HG03159 (cell line): ENCODE data around the gene EIF4A3.
"Not testable (repeated sequence)": the region's sequence is repeated elsewhere in the genome, so short reads cannot be mapped to it uniquely, and the experiment has no call there.

Experiments
- ATAC-seq: cut with Tn5 transposase; IDR thresholded peaks from one replicate; pipeline ENCODE4 v1.9.1; 2021; ENCODE audit warnings: mild to moderate bottlenecking, moderate library complexity; ENCODE audit not compliant: unreplicated experiment

Gene EIF4A3

GRCh38 chr17:80173916-80174315 is 27.0 kb upstream of the EIF4A3 start:
- ATAC-seq = no peak

GRCh38 chr17:80173126-80173525 is 26.2 kb upstream of the EIF4A3 start:
- ATAC-seq = no peak

DNA sequence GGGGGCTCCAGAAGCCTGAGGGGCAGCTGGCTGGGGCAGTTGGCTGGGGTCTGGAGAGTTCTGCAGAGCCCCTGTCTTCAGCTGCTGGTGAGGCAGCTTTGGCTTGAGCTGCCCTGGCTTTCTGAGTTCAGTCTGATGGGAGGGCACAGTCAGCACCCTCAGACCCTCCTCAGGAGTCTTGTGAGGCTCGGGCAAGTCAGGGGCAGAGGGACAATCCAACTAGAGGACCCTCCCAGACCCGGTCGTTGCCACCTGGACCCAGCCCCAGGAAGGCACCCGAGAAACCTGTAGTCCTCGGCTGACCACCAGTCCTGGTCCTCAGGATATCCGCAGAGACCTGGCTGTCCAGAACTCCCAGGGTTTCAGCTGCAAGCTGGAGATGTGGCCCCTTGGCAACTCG is 24.8 kb upstream of the EIF4A3 start:
- ATAC-seq = no peak

- ATAC-seq = no peak
These were observed 23.0 kb upstream of the EIF4A3 start, which contains the start of gene CARD14 for GRCh38 chr17:80169784-80170500. Gene CARD14, plus strand, starts transcription at chr17:80170030. Its CDS starts 11,409 bp downstream, at chr17:80181439.

GRCh38 chr17:80169107-80169506 is 22.2 kb upstream of the EIF4A3 start:
- no peak for ATAC-seq

DNA sequence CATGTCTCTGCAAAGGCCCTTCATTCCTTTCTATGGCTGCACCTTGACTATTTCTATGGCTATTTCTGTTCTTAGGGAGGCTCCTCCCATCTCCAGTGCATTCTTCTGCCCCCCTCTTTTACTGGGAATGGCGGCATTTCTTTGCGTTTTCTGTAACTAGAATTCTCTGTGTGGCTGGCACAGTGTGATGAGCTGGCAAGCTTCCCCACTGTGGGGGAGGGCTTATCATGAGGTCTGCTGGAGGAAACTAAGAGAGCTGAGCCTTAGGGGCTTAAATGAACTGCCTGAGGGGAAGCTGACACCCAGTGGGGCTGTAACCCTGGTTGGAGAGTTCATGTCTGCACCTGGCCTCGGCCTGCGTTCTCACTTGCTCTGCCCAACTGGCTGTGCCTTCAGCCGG is 21.4 kb upstream of the EIF4A3 start:
- no peak for ATAC-seq

- ATAC-seq = no peak
These were observed 19.5 kb upstream of the EIF4A3 start for GRCh38 chr17:80166446-80166845.

DNA sequence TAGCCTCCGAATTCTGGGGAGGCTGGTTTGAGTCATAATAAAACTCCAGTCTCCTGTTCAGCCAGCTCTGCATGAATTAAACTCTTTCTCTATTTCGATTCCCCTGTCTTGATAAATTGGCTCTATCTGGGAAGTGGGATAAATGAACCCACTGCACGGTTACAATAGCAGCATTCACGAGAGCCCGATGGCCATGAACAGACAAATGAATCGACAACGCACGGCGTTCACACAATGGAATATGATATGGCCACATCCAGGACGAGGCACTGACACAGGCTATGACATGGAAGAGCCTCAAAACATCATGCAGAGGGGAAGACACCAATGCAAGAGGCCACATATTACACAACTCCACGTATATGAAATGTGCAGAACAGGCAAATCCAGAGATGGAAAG is 17.3 kb upstream of the EIF4A3 start:
- ATAC-seq = no peak

- no peak for ATAC-seq
These were observed 16.4 kb upstream of the EIF4A3 start for GRCh38 chr17:80163336-80163735.

DNA sequence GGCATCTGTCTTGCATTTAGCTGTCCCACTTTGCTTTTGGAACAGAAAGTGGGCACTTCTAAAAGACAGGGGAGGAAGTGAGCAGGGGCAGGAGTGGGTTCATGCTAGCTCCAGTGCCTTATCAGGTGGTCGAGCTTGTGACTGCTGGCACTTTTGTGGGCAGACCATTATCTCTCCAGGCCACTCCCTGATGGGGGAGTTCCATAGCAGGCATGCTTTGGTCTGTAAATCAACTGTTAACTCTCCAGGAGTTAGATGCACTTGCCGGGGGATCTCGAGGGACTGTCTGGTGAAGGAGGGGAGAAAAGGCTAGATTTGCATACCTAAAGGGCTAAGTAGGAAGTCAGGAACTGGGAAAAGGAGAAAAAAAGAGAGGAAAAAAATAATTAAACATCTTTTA is 13.6 kb upstream of the EIF4A3 start:
- no peak for ATAC-seq

DNA sequence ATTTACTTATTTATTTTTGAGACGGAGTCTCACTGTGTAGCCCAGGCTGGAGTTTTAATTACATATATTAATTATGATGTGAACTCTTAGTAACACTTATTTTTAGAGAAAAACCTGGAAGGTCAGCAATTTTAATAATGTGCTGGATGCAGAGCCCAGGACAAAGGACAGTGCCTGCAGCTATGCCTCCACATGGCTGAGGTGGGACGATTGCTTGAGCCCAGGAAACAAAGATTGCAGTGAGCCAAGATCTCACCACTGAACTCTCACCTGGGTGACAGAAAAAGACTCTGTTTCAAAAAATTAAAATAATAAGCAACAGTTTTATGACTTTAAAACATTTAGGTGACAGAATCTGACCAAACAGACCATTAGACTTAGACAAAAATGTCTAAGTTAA is 11.9 kb upstream of the EIF4A3 start:
- no peak for ATAC-seq

DNA sequence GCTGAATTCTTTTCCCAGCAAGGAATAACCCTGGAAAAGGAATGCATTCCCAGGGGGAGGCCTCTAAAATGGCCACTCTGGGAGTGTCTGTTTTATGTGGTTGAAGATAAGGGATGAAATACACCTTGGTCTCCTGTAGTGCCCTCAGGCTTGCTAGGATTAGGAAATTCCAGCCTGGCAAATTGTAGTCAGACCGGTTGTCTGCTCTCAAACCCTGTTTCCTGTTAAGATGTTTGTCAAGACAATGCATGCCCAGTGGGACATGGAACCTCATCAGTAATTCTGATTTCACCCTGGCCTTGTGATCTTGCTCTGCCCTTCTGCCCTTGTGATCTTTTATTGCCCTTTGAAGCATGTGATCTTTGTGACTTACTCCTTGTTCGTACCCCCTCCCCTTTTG is 8.7 kb upstream of the EIF4A3 start:
- not testable (repeated sequence) for ATAC-seq

DNA sequence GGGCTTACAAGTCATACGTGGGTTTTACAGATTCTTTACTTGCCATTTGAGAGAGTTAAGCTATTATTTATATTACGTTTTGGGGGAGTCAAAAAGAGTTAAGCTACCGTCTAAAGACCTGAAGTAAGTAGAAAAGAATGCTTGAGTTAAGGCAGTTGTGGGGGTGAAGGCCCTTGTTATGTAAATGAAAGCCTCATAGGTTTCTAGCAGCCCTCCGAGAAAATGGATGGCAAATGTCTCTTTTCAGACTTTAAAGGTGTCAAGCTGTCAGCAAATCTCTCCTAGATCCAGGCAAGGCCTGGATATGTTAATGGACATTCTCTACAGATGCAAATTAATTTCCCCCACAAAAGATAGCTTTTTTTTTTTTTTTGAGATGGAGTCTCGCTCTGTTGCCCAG is 7.2 kb upstream of the EIF4A3 start:
- ATAC-seq = no peak

DNA sequence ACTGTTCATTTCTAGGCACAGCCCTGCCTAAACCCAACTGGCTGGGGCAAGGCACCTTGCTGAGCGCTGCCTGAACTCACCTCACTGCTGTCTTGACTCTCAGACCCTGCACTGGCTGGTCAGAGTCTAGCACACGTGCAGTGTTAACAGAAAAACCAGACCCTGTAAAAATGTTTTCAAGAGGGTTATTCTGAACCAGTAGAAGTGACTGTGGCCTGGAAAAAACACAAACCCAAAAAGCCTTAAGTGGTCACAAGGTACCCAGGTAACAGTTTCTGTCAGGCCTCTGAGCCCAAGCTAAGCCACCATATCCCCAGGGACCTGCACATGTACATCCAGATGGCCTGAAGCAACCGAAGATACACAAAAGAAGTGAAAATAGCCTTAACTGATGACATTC is 6.1 kb upstream of the EIF4A3 start:
- peak; percentile 49 for ATAC-seq

DNA sequence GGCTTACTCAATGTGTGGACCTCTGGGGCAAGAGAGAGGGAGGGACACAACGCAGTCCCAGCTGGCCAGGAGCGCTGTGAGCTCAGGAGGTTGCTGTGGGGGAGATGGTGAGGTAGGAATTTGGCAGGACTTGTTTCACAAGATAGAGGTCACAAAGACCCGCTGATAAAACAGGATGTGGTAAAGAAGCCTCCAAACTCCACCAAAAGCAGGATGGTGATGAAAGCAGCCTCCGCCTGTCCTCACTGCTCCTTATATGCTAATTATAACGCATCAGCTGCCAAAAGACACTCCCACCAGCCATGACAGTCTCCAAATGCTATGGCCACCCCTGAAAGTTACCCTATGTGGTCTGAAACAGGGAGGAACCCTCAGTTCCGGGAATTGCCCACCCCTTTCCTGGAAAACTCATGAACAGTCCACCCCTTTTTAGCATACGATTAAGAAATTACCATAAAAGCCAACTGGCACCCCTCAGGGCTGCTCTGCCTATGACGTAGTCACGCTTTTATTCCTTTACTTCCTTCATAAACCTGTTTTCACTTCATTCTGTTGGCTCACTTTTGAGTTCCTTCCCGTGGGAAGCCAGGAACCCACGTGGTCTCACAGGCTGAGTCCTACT is 5.3 kb upstream of the EIF4A3 start:
- ATAC-seq = no peak

DNA sequence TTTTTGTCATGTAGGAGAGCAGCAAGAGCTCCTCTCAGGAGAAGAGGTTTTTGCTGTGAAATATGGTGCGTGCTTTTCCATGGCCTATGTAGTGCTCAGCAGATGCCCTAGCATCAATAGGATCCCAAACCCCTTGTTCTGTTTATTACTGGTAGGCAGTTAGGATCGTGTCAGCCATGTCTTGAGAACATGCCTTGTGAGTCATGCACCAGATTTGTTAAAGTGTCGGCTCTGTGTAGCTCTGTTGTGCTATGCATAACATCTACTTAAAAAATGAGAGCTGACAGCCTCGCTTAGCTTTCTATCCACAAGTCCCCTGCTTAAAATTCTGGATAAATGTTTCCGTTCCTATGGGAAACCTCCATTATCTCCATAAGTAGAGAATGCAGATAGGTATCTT is 4.4 kb upstream of the EIF4A3 start:
- no peak for ATAC-seq

GRCh38 chr17:80146121-80147034 is 550 bp downstream of the EIF4A3 start:
- ATAC-seq = no peak

DNA sequence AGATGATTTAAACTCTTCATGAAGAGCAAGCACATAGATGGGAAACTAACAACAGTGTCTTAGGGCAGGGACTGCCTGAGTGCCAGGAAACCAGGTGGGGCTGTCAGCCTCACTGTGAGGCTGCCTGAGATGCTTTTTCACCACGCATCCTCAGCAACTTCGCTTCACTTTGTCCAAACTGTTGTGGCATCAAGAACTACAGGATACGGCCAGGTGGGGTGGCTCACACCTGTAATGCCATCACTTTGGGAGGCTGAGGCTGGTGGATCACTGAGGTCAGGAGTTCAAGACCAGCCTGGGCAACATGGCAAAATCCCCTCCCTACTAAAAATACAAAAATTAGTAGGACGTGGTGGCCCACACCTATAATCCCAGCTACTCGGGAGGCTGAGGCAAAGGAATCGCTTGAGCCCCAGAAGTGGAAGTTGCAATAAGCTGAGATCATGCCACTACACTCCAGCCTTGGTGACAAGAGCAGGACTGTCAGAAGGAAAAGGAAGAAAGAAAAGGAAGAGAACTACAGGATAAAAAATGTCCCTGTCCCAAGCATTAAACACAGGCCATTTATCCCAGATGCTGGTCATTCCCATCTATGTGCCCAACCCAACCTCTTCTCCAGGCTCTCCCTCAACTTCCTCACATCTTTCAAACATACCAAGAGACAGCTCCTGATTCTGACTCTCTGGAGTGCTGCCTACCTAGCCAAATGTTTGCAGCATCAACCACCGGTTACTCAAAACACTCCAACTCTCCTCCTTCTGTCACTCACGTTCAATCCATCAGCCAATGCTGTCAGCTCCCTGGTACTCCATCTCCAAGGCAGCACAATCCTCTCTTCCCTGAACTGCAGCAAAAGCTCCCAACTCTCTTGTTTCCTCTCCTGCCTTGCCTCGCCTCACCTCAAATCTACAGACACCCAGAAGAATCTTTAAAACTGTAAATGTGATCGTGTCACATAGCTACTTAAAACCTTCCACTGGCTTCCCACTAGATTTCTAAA is 1.6 kb downstream of the EIF4A3 start:
- ATAC-seq = no peak

DNA sequence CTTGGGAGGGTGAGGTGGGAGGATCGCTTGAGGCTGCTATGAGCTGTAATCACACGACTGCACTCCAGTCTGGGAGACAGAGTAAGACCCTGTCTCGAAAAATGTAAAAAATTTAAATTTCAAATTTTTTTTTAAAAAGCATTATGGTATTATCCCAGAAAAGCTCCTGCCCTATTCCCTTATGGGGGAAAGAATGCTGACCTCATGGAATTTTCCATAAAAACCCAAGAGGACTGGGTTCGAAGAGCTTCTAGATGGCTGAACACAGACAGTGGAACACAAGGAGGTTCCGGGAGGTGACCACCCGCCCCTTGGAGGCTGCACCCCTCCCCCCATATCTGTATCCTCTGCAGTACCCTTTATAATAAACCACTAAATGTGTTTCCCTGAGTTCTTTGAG is 4.0 kb downstream of the EIF4A3 start:
- ATAC-seq = no peak

DNA sequence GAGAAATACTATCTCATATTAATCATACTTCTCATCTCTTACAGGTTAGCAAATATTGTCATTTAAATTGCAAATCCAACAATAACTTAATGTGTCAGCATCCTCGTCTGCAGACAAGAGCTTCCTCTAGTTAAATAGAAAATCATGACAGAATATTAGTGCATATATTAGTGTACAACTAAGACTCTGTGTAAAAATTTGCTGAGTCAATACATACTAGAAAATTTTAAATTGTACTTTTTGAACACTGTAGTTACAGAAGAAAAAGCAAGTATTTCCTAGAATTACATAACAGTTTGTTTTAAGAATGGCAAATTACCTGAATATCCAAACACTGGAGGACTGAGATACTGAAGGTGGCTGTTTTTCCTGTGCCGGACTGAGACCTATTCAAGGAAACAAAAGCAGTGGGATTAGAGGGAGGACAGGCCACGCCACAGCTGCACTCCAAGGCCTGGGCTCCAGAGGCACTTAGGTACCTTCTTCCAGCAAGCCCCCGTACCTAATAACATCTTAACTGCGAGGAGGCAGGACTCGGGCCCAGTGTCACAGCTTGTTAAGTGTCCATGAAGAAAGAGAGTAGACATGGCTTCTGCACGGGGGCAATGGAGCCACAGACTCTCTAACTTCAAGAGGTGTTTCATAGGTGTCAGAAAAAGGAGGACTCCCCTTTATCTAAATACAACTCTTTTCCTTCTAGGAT is 5.3 kb downstream of the EIF4A3 start:
- ATAC-seq = no peak
